Ramos (cell line): ENCODE measurements around the gene SMYD3.

Experiments
- in situ Hi-C: fragments of 300-500 bp; cut with MboI; formaldehyde crosslinking; loops from one replicate; pipeline ENCODE4 v1.14.3; 2022; ENCODE audit warnings: low sequenced_read_pairs; ENCODE audit not compliant: unreplicated experiment

Gene SMYD3

GRCh38 chr1:246246430-246246829 is 260.6 kb downstream of the SMYD3 start:
- in situ Hi-C loops = no loop called here

GRCh38 chr1:246245541-246245940 is 261.5 kb downstream of the SMYD3 start:
- in situ Hi-C loops = no loop called here

- in situ Hi-C loops = no loop called here
Measured at GRCh38 chr1:246232126-246232525, 275.0 kb downstream of the SMYD3 start.

- in situ Hi-C loops = no loop called here
Measured at GRCh38 chr1:246226041-246226440, 281.0 kb downstream of the SMYD3 start.

- in situ Hi-C loops = no loop called here
Measured at GRCh38 chr1:246221485-246222255, 285.4 kb downstream of the SMYD3 start.

- in situ Hi-C loops = no loop called here
Measured at GRCh38 chr1:246220495-246221065, 286.5 kb downstream of the SMYD3 start.

- in situ Hi-C loops = no loop called here
Measured at GRCh38 chr1:246219508-246220030, 287.5 kb downstream of the SMYD3 start.

- in situ Hi-C loops = no loop called here
Measured at GRCh38 chr1:246218686-246219085, 288.4 kb downstream of the SMYD3 start.

- in situ Hi-C loops = no loop called here
Measured at GRCh38 chr1:246216906-246217305, 290.2 kb downstream of the SMYD3 start.

- in situ Hi-C loops = no loop called here
Measured at GRCh38 chr1:246215510-246215903, 291.6 kb downstream of the SMYD3 start.

GRCh38 chr1:246214708-246215509 is 292.2 kb downstream of the SMYD3 start:
- in situ Hi-C loops = no loop called here

- in situ Hi-C loops = no loop called here
Measured at GRCh38 chr1:246213947-246214346, 293.1 kb downstream of the SMYD3 start.

- in situ Hi-C loops = no loop called here
Measured at GRCh38 chr1:246213502-246213901, 293.6 kb downstream of the SMYD3 start.

GRCh38 chr1:246213036-246213435 is 294.0 kb downstream of the SMYD3 start:
- in situ Hi-C loops = no loop called here

- in situ Hi-C loops = no loop called here
Measured at GRCh38 chr1:246212013-246212412, 295.1 kb downstream of the SMYD3 start.

GRCh38 chr1:246210756-246211155 is 296.3 kb downstream of the SMYD3 start:
- in situ Hi-C loops = no loop called here

GRCh38 chr1:246208105-246208504 is 299.0 kb downstream of the SMYD3 start:
- in situ Hi-C loops = no loop called here

- in situ Hi-C loops = no loop called here
Measured at GRCh38 chr1:246203180-246203579, 303.9 kb downstream of the SMYD3 start.

GRCh38 chr1:246200738-246201137 is 306.3 kb downstream of the SMYD3 start:
- in situ Hi-C loops = no loop called here

- in situ Hi-C loops = no loop called here
Measured at GRCh38 chr1:246200225-246200624, 306.9 kb downstream of the SMYD3 start.

GRCh38 chr1:246199086-246199645 is 307.9 kb downstream of the SMYD3 start:
- in situ Hi-C loops = no loop called here
